IMR-90 (cell line): ENCODE data around the gene LAMA5. TPM values are rescaled to one million over a fixed set of nuclear protein-coding genes. Genes with fewer than 3 reads are reported as not detected.

Experiments
- ATAC-seq: fragments of 200-7000 bp; cut with Tn5 transposase; 2 replicates; pipeline ENCODE4 v1.9.1; 2020; ENCODE audit warnings: low read depth, mild to moderate bottlenecking, moderate library complexity
- BruUV-seq: library from RNA; stranded (reverse); fragments of 400-500 nt; replicated peaks from 2 replicates; lab custom pipeline; 2021; lab: Mats Ljungman, UMichigan
- CTCF ChIA-PET: fragments of 300-600 bp; formaldehyde crosslinking; extraction: SDS; loops from one replicate; lab custom pipeline; 2021; ENCODE audit warnings: antibody characterized with exemption; lab: Yijun Ruan, JAX
- POLR2A ChIA-PET: fragments of 300-600 bp; sonication (Branson Sonifier 250); formaldehyde crosslinking; loops from one replicate; lab custom pipeline; 2022; ENCODE audit warnings: antibody characterized with exemption; ENCODE audit not compliant: unreplicated experiment; lab: Charles Lee
- DNase-seq: peaks from one replicate; pipeline ENCODE4 v3.0.0; 2013
- H2AFZ ChIP-seq: replicated peaks from 2 replicates; pipeline ENCODE3; 2013; ENCODE audit warnings: low read length, mild to moderate bottlenecking; ENCODE audit not compliant: poor library complexity
- H2AK5ac ChIP-seq: 2 replicates; pipeline ENCODE4 v1.6.1; 2013; ENCODE audit warnings: low read depth, low read length, inconsistent platforms
- H2AK9ac ChIP-seq: replicated peaks from 2 replicates; pipeline ENCODE3; 2013; ENCODE audit warnings: mild to moderate bottlenecking, low read depth, low read length, moderate library complexity; ENCODE audit not compliant: poor library complexity
- H2BK120ac ChIP-seq: 2 replicates; pipeline ENCODE4 v1.6.1; 2013; ENCODE audit warnings: low read depth, low read length, inconsistent platforms
- H2BK15ac ChIP-seq: 3 replicates; pipeline ENCODE4 v1.6.1; 2013; ENCODE audit warnings: low read depth, low read length, inconsistent platforms
- H2BK20ac ChIP-seq: 2 replicates; pipeline ENCODE4 v1.6.1; 2013; ENCODE audit warnings: low read depth, mild to moderate bottlenecking, inconsistent platforms, low read length, moderate library complexity
- H2BK5ac ChIP-seq: 2 replicates; pipeline ENCODE4 v1.6.1; 2013; ENCODE audit warnings: mild to moderate bottlenecking, low read depth, low read length, inconsistent platforms; ENCODE audit not compliant: poor library complexity, severe bottlenecking
- H3K14ac ChIP-seq: replicated peaks from 2 replicates; pipeline ENCODE4 v1.6.1; 2013; ENCODE audit warnings: low read depth, low read length, inconsistent platforms
- H3K18ac ChIP-seq: 2 replicates; pipeline ENCODE4 v1.6.1; 2013; ENCODE audit warnings: low read depth, low read length, control low read depth
- H3K23ac ChIP-seq: 2 replicates; pipeline ENCODE4 v1.6.1; 2013; ENCODE audit warnings: low read depth, low read length, inconsistent platforms
- H3K27ac ChIP-seq: 2 replicates; pipeline ENCODE4 v1.5.1; 2013; ENCODE audit warnings: mild to moderate bottlenecking, control low read depth, low read length; ENCODE audit not compliant: insufficient read depth
- H3K27me3 ChIP-seq: 2 replicates; pipeline ENCODE4 v1.6.1; 2013; ENCODE audit warnings: low read length; ENCODE audit not compliant: control insufficient read depth, insufficient read depth
- H3K36me3 ChIP-seq: 2 replicates; pipeline ENCODE4 v1.6.1; 2013; ENCODE audit warnings: low read length, mixed read lengths; ENCODE audit not compliant: control insufficient read depth, insufficient read depth
- H3K4ac ChIP-seq: 2 replicates; pipeline ENCODE4 v1.6.1; 2013; ENCODE audit warnings: low read depth, low read length, inconsistent platforms
- H3K4me1 ChIP-seq: 2 replicates; pipeline ENCODE4 v1.6.1; 2013; ENCODE audit warnings: low read length, mixed read lengths; ENCODE audit not compliant: control insufficient read depth, insufficient read depth
- H3K4me2 ChIP-seq: 2 replicates; pipeline ENCODE4 v1.6.1; 2013; ENCODE audit warnings: low read depth, mild to moderate bottlenecking, control low read depth, low read length, moderate library complexity
- H3K4me3 ChIP-seq: 2 replicates; pipeline ENCODE4 v1.5.1; 2013; ENCODE audit warnings: low read depth, mild to moderate bottlenecking, control low read depth, low read length, moderate library complexity; ENCODE audit not compliant: insufficient read depth
- H3K56ac ChIP-seq: 2 replicates; pipeline ENCODE4 v1.6.1; 2013; ENCODE audit warnings: low read length, inconsistent platforms; ENCODE audit not compliant: insufficient read depth; ENCODE audit errors: extremely low read depth
- H3K79me1 ChIP-seq, 2 experiments: 2 replicates each; pipeline ENCODE4 v1.6.1; 2013; ENCODE audit warnings: low read length in 2 of 2, inconsistent platforms in 1 of 2, low read depth in 1 of 2
- H3K9ac ChIP-seq: 2 replicates; pipeline ENCODE4 v1.6.1; 2013; ENCODE audit warnings: low read depth, low read length, control low read depth
- H3K9me1 ChIP-seq: 2 replicates; pipeline ENCODE4 v1.6.1; 2013; ENCODE audit warnings: low read length, inconsistent platforms; ENCODE audit not compliant: insufficient read depth
- H3K9me3 ChIP-seq: 2 replicates; pipeline ENCODE4 v1.6.1; 2013; ENCODE audit warnings: low read length; ENCODE audit not compliant: control insufficient read depth, insufficient read depth
- H4K20me1 ChIP-seq: 2 replicates; pipeline ENCODE4 v1.6.1; 2013; ENCODE audit warnings: low read length, inconsistent platforms; ENCODE audit not compliant: insufficient read depth
- H4K5ac ChIP-seq: 2 replicates; pipeline ENCODE4 v1.6.1; 2013; ENCODE audit warnings: mild to moderate bottlenecking, low read depth, low read length, control low read depth
- H4K8ac ChIP-seq, 2 experiments: 2 replicates each; pipeline ENCODE4 v1.6.1; 2013; ENCODE audit warnings: low read depth in 2 of 2, low read length in 2 of 2, control low read depth in 1 of 2, inconsistent platforms in 1 of 2
- H4K91ac ChIP-seq: 2 replicates; pipeline ENCODE4 v1.6.1; 2013; ENCODE audit warnings: low read depth, low read length, inconsistent platforms; ENCODE audit not compliant: insufficient read depth
- NFE2L2 ChIP-seq: fragments of 150-350 bp; IDR thresholded peaks from 2 replicates; pipeline ENCODE4 v1.6.1; 2016; ENCODE audit warnings: low read depth, mild to moderate bottlenecking, low read length
- WGBS, 2 experiments: methylation state at CpG; one replicate each; pipeline versions ENCODE4 v1.1.5 to v1.1.7; 2013; ENCODE audit warnings: missing lambda C conversion rate in 2 of 2; ENCODE audit not compliant: insufficient read length in 1 of 2; ENCODE audit errors: extremely low coverage in 2 of 2; 5-methylcytosine and 5-hydroxymethylcytosine counted together
- dilution Hi-C: fragments of 300-500 bp; cut with HindIII; formaldehyde crosslinking; loops from one replicate; pipeline ENCODE4 v1.14.3; 2018; ENCODE audit warnings: low sequenced_read_pairs; ENCODE audit not compliant: unreplicated experiment
- in situ Hi-C: fragments of 300-500 bp; cut with MboI; formaldehyde crosslinking; loops from 3 replicates; pipeline ENCODE4 v1.14.3; 2019; ENCODE audit warnings: low sequenced_read_pairs, inconsistent platforms, mixed read lengths
- intact Hi-C: fragments of 100-400 bp; cut with micrococcal nuclease; formaldehyde crosslinking; loops from 2 replicates; pipeline ENCODE4 v1.10.0; 2022
- polyA plus RNA-seq, 3 experiments: library from polyadenylated mRNA; depleted of rRNA; stranded (reverse); fragments of >200 nt; gene quantifications; 2 replicates each; pipeline ENCODE4 v1.2.3, GENCODE V29; 2012; ENCODE audit warnings: low replicate concordance in 1 of 3
- total RNA-seq: library from RNA; depleted of rRNA; stranded (reverse); fragments of >200 nt; gene quantifications from 2 replicates; pipeline ENCODE4 v1.2.3, GENCODE V29; 2012

Gene LAMA5
- total and polyA plus RNA-seq, 2 of the 4 experiments (the other 2 are of a cell fraction) = 0.90 to 7.3 TPM

- TF ChIP-seq NFE2L2 = no peak
- Histone ChIP-seq H3K27me3 (no peaks in the 10 kb centered on the region), H4K5ac (no peak overlapping the region), H4K20me1 (peaks cover 12% of the 10 kb centered on the region), H2BK120ac (no peak overlapping the region), H2AK5ac (no peak overlapping the region), H3K56ac (no peak overlapping the region), H3K4me1 (peaks cover 52% of the 10 kb centered on the region), H3K18ac (no peak overlapping the region), H3K4me3 (no peak overlapping the region), H3K9me1 (peaks cover 13% of the 10 kb centered on the region; the same call in 1 of the 2 replicates), H2BK5ac (no peak overlapping the region), H3K79me1 (no peaks in the 10 kb centered on the region), H3K36me3 (no peaks in the 10 kb centered on the region), H3K23ac (no peak overlapping the region), H2AFZ (no peak overlapping the region), H2BK15ac (no peak overlapping the region), H3K14ac (no peak overlapping the region), H2AK9ac (no peak overlapping the region), H3K9ac (no peak overlapping the region), H4K91ac (no peak overlapping the region), H4K8ac (no peak overlapping the region), H2BK20ac (no peak overlapping the region), H3K9me3 (no peaks in the 10 kb centered on the region), H3K4ac (no peak overlapping the region), H3K27ac (no peak overlapping the region), H3K4me2 (no peak overlapping the region)
- no peak for DNase-seq
- no TSS peak for BruUV-seq
- ChIA-PET CTCF (no interaction called here), POLR2A (no interaction called here)
- in situ Hi-C loops = no loop called here
- intact Hi-C loops = no loop called here
- no peak for ATAC-seq
- WGBS, 2 experiments = no CpG with 5 or more reads among the region's 8 CpGs
- dilution Hi-C loops = no loop called here
Measured at GRCh38 chr20:62371588-62372041, 4.5 kb upstream of the LAMA5 start.
